Endothelial cell of umbilical vein (primary cell): ENCODE measurements around the gene CHN1.

ENCODE experiments used
- CTCF ChIP-seq, 2 donors: IDR thresholded peaks; 1 replicate in 1 of 2; 2 replicates in 1 of 2; pipeline ENCODE4 v1.5.1; 2011; ENCODE audit warnings: low read length in 2 of 2, mild to moderate bottlenecking in 2 of 2, moderate library complexity in 2 of 2, control low read depth in 1 of 2, inconsistent platforms in 1 of 2, low read depth in 1 of 2; ENCODE audit not compliant: insufficient read depth in 1 of 2; ENCODE audit errors: extremely low read depth in 1 of 2
- EZH2 ChIP-seq: IDR thresholded peaks from 2 replicates; pipeline ENCODE4 v1.6.1; 2012; ENCODE audit warnings: borderline replicate concordance, low read depth, mild to moderate bottlenecking, moderate library complexity, low read length, inconsistent platforms; ENCODE audit not compliant: severe bottlenecking
- JUN ChIP-seq: IDR thresholded peaks from 2 replicates; pipeline ENCODE4 v1.6.1; 2011; ENCODE audit warnings: borderline replicate concordance, low read depth; ENCODE audit not compliant: insufficient read length, insufficient read depth
- MAX ChIP-seq: IDR thresholded peaks from 2 replicates; pipeline ENCODE4 v1.6.1; 2011; ENCODE audit not compliant: insufficient read depth, insufficient read length
- POLR2A ChIP-seq: IDR thresholded peaks from 2 replicates; pipeline ENCODE4 v1.6.1; 2012; ENCODE audit warnings: low read depth, mild to moderate bottlenecking, control low read depth, low read length

- TF ChIP-seq POLR2A (no peak), CTCF (IDR thresholded peaks at IDR 0.05; ENCODE audit: extremely low read depth in 1 of 2, insufficient read depth in 1 of 2, low read depth in 1 of 2, low read length in 2 of 2) (no peak), EZH2 (no peak), MAX (no peak), JUN (no peak)
Measured at GRCh38 chr2:175048275-175048674, 43.1 kb upstream of the CHN1 start.
